ENCODE measurements around the gene STK38. TPM values are rescaled to one million over a fixed set of nuclear protein-coding genes. Genes with fewer than 3 reads are reported as not detected.

STK38 gene
- total and polyA plus RNA-seq, 2 of the 8 experiments (the other 6 are each of a cell fraction or from before 2014, with no cell fraction given) = 8.1 to 19.8 TPM

GRCh38 chr6:36580184-36580526 is 32.9 kb upstream of the STK38 start:
- no peaks in the 10 kb centered on the region for H3K9me3 ChIP-seq (ENCODE audit: insufficient read depth in 2 of 2, low read depth in 1 of 2, low read length in 1 of 2)
- WGBS, 2 experiments (ENCODE audit: extremely low coverage in 1 of 2, insufficient coverage in 1 of 2, insufficient read length in 1 of 2, insufficient replicate concordance in 2 of 2, low coverage in 1 of 2, low lambda C conversion rate in 2 of 2, missing lambda C conversion rate in 1 of 2) = 82% methylated on average over 8 of the region's 8 CpGs; no CpG with 5 or more reads in 1 of the 2 experiments
- H4K91ac ChIP-seq (replicated peaks; ENCODE audit: insufficient read length, low read length) = no peak overlapping the region
- ChIA-PET CTCF (ENCODE audit: partially characterized antibody) (interaction anchor here (0.9 to 2.8 kb wide), 7 partner anchors 8 to 79 kb away, joined by 3 to 14 read pairs (median 7); no protein-coding TSS in a partner anchor), POLR2A (ENCODE audit: partially characterized antibody) (interaction anchor here (0.5 to 6.2 kb wide), 6 partner anchors 13 to 248 kb away, joined by 3 to 69 read pairs (median 3); partner anchors contain the start of gene SRSF3)
- peak overlapping the region; percentile 98 for H2AFZ ChIP-seq (ENCODE audit: low read length)
- no peak overlapping the region for H3K4me2 ChIP-seq (ENCODE audit: insufficient read depth in 1 of 2, low read depth in 2 of 2, low read length in 2 of 2)
- no peak overlapping the region for H2BK12ac ChIP-seq (ENCODE audit: low read depth, low read length)
- no peak overlapping the region for H2BK15ac ChIP-seq (ENCODE audit: low read length)
- DNase-seq (ENCODE audit: low read depth in 1 of 2, low spot score in 2 of 2) (no peak), FAIRE-seq (no peak)
- no peak overlapping the region for H3K9ac ChIP-seq (replicated peaks in 1 of 4; ENCODE audit: extremely low read depth in 1 of 4, low read depth in 3 of 4, low read length in 3 of 4)
- H4K5ac ChIP-seq (ENCODE audit: insufficient read length, low read depth, low read length) = no peak overlapping the region
- no peak overlapping the region for H3K14ac ChIP-seq (ENCODE audit: insufficient read length)
- no peaks in the 10 kb centered on the region for H3K36me3 ChIP-seq (ENCODE audit: control insufficient read depth in 2 of 4, insufficient read depth in 4 of 4, low read length in 3 of 4)
- no peak overlapping the region for H3K56ac ChIP-seq (replicated peaks; ENCODE audit: insufficient read length, low read depth, low read length)
- no peak overlapping the region for H2AK5ac ChIP-seq (ENCODE audit: low read depth, low read length)
- no peaks in the 10 kb centered on the region for H3K4me1 ChIP-seq (replicated peaks in 1 of 4; ENCODE audit: control insufficient read depth in 3 of 4, insufficient read depth in 4 of 4, low read length in 3 of 4)
- H3K18ac ChIP-seq (ENCODE audit: extremely low read depth, low read length) = no peak overlapping the region
- H3K23ac ChIP-seq (ENCODE audit: insufficient read length) = no peak overlapping the region
- no peak overlapping the region for H2BK5ac ChIP-seq (ENCODE audit: low read depth, low read length)
- no peak overlapping the region for H2BK120ac ChIP-seq (replicated peaks; ENCODE audit: low read depth, low read length)
- H3K4ac ChIP-seq (replicated peaks; ENCODE audit: insufficient read length, low read depth, low read length) = no peak overlapping the region
- H4K8ac ChIP-seq (ENCODE audit: extremely low read depth, insufficient read depth, low read length) = 0 out of 2 replicates have a peak overlapping the region, but pooled peaks have one; percentile 16
- no peaks in the 10 kb centered on the region for H3K79me2 ChIP-seq (ENCODE audit: control insufficient read depth in 1 of 2, insufficient read depth in 2 of 2, low read length in 2 of 2)
- H2BK20ac ChIP-seq (ENCODE audit: low read length) = no peak overlapping the region
- H3K4me3 ChIP-seq (ENCODE audit: extremely low read depth in 1 of 4, insufficient read depth in 2 of 4, low read depth in 3 of 4, low read length in 4 of 4) = no peak overlapping the region
- H3K27me3 ChIP-seq (replicated peaks in 1 of 4; ENCODE audit: control insufficient read depth in 3 of 4, extremely low read depth in 1 of 4, insufficient read depth in 3 of 4, low read length in 3 of 4) = no peaks in the 10 kb centered on the region
- H3K23me2 ChIP-seq (ENCODE audit: low read depth, low read length) = peaks cover 2% of the 10 kb centered on the region; the same call in 1 of the 2 replicates
- H3K27ac ChIP-seq (ENCODE audit: low read depth, low read length) = no peak overlapping the region
- no peaks in the 10 kb centered on the region for H3K79me1 ChIP-seq (ENCODE audit: low read depth, low read length)
- no peaks in the 10 kb centered on the region for H4K20me1 ChIP-seq (replicated peaks in 1 of 2; ENCODE audit: control insufficient read depth in 1 of 2, insufficient read depth in 2 of 2, low read length in 2 of 2)
- TF ChIP-seq SIRT6 (IDR thresholded peaks at IDR 0.05; ENCODE audit: low read length) = no peak
- no peak for TF ChIP-seq ATF3 (IDR thresholded peaks at IDR 0.05; ENCODE audit: insufficient read depth, low read depth, low read length)
- no peak for TF ChIP-seq E2F6 (IDR thresholded peaks at IDR 0.05)
- no peak for TF ChIP-seq SP2 (IDR thresholded peaks at IDR 0.05; ENCODE audit: low read length)
- TF ChIP-seq SIX5 (IDR thresholded peaks at IDR 0.05; ENCODE audit: low read depth, low read length) = no peak
- no peak for TF ChIP-seq EP300 (IDR thresholded peaks at IDR 0.05; ENCODE audit: borderline replicate concordance in 1 of 2, low read depth in 2 of 2, low read length in 2 of 2)
- no peak for TF ChIP-seq SRF (IDR thresholded peaks at IDR 0.05; ENCODE audit: low read depth, low read length)
- TF ChIP-seq TCF12 (IDR thresholded peaks at IDR 0.05; ENCODE audit: low read depth, low read length) = no peak
- TF ChIP-seq POLR2AphosphoS5 (IDR thresholded peaks at IDR 0.05; ENCODE audit: low read depth, low read length) = no peak
- TF ChIP-seq RNF2 (IDR thresholded peaks at IDR 0.05; ENCODE audit: borderline replicate concordance, low read depth, low read length, missing control alignments, poor library complexity, severe bottlenecking) = no peak
- TF ChIP-seq TEAD4 (IDR thresholded peaks at IDR 0.05; ENCODE audit: low read depth, low read length) = no peak
- TF ChIP-seq KDM4A (IDR thresholded peaks at IDR 0.05; ENCODE audit: low read depth, low read length, severe bottlenecking) = no peak
- no peak for TF ChIP-seq BRCA1 (IDR thresholded peaks at IDR 0.05; ENCODE audit: low read depth, low read length)
- TF ChIP-seq ASH2L (IDR thresholded peaks at IDR 0.05; ENCODE audit: low read length) = no peak

All from H1 (cell line).